ENCODE data around the gene AMDHD2.

Gene AMDHD2

DNA sequence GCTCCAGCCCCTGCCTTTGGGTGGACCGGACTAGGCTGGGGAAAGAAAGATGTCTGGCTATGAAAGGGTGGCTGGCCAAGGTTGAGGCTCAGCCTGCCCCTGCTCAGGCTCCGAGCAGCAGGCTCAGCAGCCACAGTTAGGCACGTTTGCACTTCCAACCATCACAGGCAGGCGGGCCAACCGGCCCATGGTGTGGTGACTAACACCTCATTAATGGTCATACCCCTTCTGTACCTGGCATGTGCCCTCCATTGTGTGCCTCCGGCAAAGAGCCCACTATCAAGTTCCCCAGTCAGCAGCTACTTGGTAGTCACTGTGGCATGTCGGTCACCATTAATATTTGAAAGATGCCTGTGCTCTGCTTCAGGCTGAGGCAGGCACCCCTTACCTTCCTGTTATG, 38.5 kb upstream of the AMDHD2 start:
- DNase-seq: no peak
- in situ Hi-C loops (cut with MboI; ENCODE audit: low pct_unique_long_range_greater_than_20kb, low sequenced_read_pairs): no loop called here

DNA sequence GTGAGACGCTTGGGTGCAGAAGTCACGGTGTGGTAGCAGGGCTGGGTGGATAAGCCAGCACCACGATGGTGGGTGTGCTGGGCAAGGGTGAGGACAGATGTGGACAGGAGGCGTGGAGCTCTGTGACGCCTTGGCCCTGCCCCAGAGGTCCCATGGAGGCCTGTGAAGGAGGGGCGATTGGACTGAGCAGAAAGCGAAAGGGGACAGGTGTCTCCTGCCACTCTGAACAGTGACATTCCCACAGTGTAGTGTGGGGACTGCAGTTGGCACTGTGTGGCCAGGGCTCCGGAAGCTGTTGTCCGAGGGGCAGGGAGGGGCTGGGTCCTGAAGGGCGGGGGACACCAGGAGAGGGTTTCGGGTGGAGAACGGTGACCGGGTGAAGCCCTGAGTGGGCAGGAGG, 37.9 kb upstream of the AMDHD2 start:
- DNase-seq: no peak
- in situ Hi-C loops (cut with MboI; ENCODE audit: low pct_unique_long_range_greater_than_20kb, low sequenced_read_pairs): no loop called here

DNA sequence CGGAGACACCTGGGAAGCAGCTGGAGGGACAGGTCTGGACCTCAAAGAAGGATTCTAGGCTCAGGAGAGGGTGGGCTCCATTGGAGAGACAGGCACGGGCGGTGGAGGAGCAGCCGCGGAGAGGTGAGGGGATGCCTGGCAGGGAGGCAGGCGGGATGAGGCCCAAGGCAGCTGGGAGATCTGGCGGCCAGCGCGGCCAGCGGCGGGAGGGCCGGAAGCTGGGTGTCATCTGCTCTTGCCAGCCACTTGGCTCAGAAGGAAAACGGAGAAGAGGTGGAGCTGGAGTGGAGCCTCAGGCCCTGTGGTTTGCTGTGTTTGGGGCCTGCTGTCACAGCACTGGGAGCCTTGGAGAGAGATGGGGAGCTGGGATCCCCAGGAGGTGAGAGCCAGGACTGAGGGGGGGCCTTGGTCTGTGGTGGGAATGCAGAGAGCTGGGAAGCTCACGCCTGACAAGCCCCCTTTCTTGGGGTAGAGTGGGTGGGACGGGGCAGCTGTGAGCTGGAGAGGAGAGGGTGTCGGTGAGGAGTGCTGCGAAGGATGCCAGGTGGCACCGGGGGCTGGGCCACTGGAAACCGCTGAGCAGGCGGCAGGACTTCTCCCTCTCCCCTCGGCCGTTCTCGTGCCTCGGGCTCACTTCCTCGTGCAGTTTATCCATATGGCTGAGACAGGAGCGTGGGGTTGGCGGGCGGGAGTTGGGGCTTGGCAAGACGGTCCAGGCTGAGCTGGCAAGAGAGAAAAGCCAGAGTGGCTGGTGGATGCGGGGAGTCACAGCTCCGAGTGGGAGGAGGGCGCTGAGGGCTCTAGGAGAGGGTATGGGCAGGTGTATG, 37.2 kb upstream of the AMDHD2 start:
- no peak for DNase-seq
- in situ Hi-C loops (cut with MboI; ENCODE audit: low pct_unique_long_range_greater_than_20kb, low sequenced_read_pairs): no loop called here

- no peak for DNase-seq
- in situ Hi-C loops (cut with MboI; ENCODE audit: low pct_unique_long_range_greater_than_20kb, low sequenced_read_pairs): no loop called here
Observed at GRCh38 chr16:2483939-2484897, 36.0 kb upstream of the AMDHD2 start.

- in situ Hi-C loops (cut with MboI; ENCODE audit: low pct_unique_long_range_greater_than_20kb, low sequenced_read_pairs): no loop called here
- no peak for DNase-seq
Observed at GRCh38 chr16:2484898-2485508, 35.2 kb upstream of the AMDHD2 start.

DNA sequence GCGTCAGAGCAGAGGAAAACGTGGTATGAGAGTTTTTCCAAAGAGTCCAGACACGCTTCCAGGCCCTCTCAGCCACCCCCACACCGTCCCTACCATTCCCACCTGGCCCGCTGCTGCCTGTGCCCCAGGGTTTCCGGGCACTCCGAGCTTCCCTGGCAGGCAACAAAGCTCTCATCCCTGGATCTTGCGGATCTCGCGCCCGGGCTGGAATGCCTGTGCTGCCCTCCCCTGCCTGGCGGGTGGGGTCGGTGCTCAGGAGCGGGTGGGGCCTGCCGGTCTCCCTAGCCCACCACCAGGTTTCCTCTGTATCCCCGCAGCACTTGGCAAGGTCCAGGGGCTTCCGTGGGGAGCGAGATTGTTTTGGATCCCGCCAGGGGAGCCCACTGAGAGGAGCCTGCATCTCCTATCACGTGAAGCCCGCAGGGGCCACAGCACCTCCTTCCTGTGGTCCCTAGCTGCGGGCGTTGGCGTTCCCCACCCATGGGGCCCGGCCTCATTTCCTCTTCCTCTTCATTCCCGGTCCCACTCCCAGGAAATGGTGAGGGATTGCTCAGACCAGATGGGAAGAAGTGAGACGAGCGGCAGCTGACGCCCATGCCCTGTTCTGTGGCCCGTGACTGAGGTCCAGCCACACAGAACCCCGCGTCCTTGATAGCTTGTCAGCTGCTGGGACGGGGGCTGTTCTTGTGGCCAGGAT, 34.2 kb upstream of the AMDHD2 start:
- no peak for DNase-seq
- in situ Hi-C loops (cut with MboI; ENCODE audit: low pct_unique_long_range_greater_than_20kb, low sequenced_read_pairs): no loop called here

DNA sequence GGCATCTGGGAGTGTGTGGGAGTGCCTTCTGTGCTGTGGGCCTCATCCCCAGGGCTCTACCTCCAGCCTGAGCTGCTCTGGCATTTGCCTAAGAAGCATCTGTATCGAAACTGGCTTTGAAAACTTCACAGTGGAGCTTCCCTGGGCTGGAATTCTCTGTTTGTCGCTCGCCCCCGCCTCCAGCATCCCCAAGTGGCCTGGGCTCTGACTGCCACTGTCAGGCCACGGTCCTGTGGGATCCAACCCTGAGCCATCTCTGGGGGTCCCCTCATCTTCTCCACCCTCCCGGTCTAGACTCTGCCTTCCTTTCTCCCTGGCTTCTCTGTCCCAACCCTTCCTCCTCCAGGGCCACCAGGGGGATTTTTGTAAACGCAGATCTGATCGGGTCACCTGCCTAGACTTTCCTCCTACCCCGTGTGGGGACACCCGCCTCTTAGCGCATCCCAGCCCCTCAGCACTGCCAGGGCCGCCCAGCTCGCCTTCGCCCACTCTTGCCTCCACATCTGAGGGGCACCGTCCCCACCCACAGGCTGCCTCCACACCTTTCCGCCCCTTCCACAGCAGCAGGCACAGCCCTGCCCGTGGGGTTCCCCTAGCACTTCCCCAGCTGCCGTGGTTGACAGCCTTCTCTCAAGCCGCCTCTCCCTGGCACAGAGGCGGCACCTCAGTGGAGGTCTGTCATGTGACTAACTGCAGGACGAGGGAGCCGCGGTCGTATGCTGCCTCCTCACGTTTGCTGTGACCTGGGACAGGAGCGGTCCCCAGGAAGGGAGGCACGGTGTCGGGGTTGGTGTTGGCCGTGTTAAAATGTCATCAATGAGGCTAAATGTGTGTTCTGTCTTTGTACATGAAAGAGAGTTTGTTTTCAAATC, 33.3 kb upstream of the AMDHD2 start:
- DNase-seq: peak; percentile 48
- in situ Hi-C loops (cut with MboI; ENCODE audit: low pct_unique_long_range_greater_than_20kb, low sequenced_read_pairs): no loop called here

DNA sequence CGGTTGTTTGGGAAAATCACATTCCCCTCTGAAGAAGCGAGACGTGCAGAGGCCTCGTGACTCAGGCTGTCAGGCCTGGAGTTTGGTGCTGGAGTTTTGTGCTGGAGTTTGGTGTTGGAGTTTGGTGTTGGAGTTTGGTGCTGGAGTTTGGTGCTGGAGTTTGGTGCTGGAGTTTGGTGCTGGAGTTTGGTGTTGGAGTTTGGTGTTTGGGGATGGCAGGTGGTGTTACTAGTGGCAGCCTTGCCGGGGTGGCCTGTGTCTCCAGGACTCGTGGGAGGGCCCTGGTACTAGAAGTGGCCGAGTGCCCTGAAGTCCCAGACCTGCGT, 32.7 kb upstream of the AMDHD2 start:
- DNase-seq: no peak
- in situ Hi-C loops (cut with MboI; ENCODE audit: low pct_unique_long_range_greater_than_20kb, low sequenced_read_pairs): no loop called here

- DNase-seq: peak; percentile 77
- in situ Hi-C loops (cut with MboI; ENCODE audit: low pct_unique_long_range_greater_than_20kb, low sequenced_read_pairs): no loop called here
Observed at GRCh38 chr16:2487903-2488531, 32.2 kb upstream of the AMDHD2 start.

GRCh38 chr16:2489581-2489980, 30.6 kb upstream of the AMDHD2 start:
- in situ Hi-C loops (cut with MboI; ENCODE audit: low pct_unique_long_range_greater_than_20kb, low sequenced_read_pairs): no loop called here
- no peak for DNase-seq

- in situ Hi-C loops (cut with MboI; ENCODE audit: low pct_unique_long_range_greater_than_20kb, low sequenced_read_pairs): no loop called here
- no peak for DNase-seq
Observed at GRCh38 chr16:2490190-2491105, 29.7 kb upstream of the AMDHD2 start.

DNA sequence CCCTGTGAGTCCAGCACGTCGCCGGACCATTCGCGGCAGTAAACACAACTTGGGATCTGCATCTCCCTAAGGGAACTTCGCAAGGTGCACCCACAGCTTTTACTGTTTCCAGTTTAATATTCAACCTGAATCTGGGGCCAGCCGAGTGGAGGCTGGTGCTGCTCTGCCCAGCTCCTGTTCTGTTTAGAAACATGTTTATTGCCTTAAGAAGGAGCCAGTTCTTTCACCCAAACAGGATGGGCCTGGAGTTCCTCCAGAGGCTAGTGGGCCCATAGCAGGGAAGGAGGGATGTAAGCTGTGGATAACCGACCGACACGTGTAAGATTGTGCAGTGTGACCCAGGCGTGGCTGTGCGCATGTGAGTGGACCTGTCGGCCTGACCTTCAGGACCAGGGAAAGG, 27.9 kb upstream of the AMDHD2 start:
- no peak for DNase-seq
- in situ Hi-C loops (cut with MboI; ENCODE audit: low pct_unique_long_range_greater_than_20kb, low sequenced_read_pairs): no loop called here

DNA sequence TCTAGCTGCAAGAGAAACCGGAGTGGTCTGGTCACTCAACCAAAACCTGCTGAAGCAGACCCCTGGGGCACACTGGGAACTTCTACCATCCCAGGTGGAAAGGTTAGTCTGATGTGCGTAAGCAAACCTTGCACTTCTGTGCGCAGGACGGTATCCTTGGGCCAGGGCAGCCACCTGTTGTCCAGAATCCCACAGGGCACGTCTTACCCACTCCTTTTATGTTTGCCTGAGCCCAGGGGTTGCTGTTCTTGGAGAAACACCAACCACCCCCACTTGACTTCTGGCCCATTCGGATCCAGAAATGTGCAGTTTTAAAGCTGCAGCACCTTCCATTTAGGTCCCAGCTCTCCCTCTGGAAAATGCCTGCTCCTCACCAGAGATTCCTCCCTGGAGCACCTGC, 26.6 kb upstream of the AMDHD2 start:
- in situ Hi-C loops (cut with MboI; ENCODE audit: low pct_unique_long_range_greater_than_20kb, low sequenced_read_pairs): no loop called here
- no peak for DNase-seq

DNA sequence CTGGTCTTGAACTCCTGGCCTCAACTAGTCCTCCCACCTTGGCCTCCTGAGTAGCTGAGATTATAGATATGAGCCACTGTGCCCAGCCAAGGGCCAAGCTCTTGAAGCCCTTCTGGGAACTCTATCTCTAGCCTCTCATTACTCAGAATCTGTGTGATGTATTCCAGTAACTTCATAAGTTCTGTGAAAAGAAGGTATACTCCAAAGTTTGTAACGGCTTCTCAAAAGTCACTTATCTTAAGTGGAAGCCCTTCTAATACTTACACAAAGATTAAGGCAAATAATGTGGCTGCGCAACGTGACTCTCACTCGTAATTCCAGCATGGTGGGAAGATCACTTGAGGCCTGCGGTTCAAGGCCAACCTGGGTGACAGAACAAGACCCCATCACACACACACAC, 25.6 kb upstream of the AMDHD2 start:
- DNase-seq: no peak
- in situ Hi-C loops (cut with MboI; ENCODE audit: low pct_unique_long_range_greater_than_20kb, low sequenced_read_pairs): no loop called here

DNA sequence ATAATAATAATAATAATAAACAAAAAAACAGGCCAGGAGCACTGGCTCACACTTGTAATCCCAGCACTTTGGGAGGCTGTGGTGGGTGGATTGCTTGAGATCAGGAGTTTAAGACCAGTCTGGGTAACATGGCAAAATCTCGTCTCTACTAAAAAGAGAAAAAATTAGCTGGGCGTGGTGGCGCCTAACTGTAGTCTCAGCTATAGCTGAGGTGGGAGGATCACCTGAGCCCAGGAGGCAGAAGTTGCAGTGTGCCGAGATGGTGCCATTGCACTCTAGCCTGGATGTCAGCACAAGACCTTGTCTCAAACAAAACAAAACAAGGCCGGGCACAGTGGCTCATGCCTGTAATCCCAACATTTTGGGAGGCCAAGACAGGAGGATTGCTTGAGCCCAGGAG, 25.1 kb upstream of the AMDHD2 start:
- in situ Hi-C loops (cut with MboI; ENCODE audit: low pct_unique_long_range_greater_than_20kb, low sequenced_read_pairs): no loop called here

GRCh38 chr16:2496223-2497115, 23.7 kb upstream of the AMDHD2 start:
- in situ Hi-C loops (cut with MboI; ENCODE audit: low pct_unique_long_range_greater_than_20kb, low sequenced_read_pairs): no loop called here
- DNase-seq: no peak

More for the DNA sequence above, 25.1 kb upstream of the AMDHD2 start:
- no peak for DNase-seq

All from KBM-7 (cell line).